Measurements from ENCODE around the gene AHNAK2. TPM values are rescaled to one million over a fixed set of nuclear protein-coding genes. Genes with fewer than 3 reads are reported as not detected.

The AHNAK2 gene
- polyA plus RNA-seq, 1 donor, result 2.2 TPM

- no peak for DNase-seq
Observed at GRCh38 chr14:104939666-104940410, 38.3 kb downstream of the AHNAK2 start.

- no peak for DNase-seq
Observed at GRCh38 chr14:104938960-104939359, 39.2 kb downstream of the AHNAK2 start.

GRCh38 chr14:104938436-104938835, 39.7 kb downstream of the AHNAK2 start:
- no peak for DNase-seq

GRCh38 chr14:104937694-104938365, 40.3 kb downstream of the AHNAK2 start:
- no peak for DNase-seq

GRCh38 chr14:104937161-104937560, 41.0 kb downstream of the AHNAK2 start:
- DNase-seq, result no peak

GRCh38 chr14:104936361-104937155, 41.6 kb downstream of the AHNAK2 start:
- DNase-seq, result no peak

- DNase-seq, result no peak
Observed at GRCh38 chr14:104935955-104936354, 42.2 kb downstream of the AHNAK2 start.

GRCh38 chr14:104935026-104935650, 43.0 kb downstream of the AHNAK2 start:
- no peak for DNase-seq

- DNase-seq, result no peak
Observed at GRCh38 chr14:104933746-104934733, 44.1 kb downstream of the AHNAK2 start.

- peak; percentile 86 for DNase-seq
Observed at GRCh38 chr14:104932676-104933631, 45.2 kb downstream of the AHNAK2 start.

- DNase-seq, result no peak
Observed at GRCh38 chr14:104931771-104932675, 46.2 kb downstream of the AHNAK2 start.

GRCh38 chr14:104931304-104931770, 46.8 kb downstream of the AHNAK2 start:
- no peak for DNase-seq

GRCh38 chr14:104930526-104931303, 47.5 kb downstream of the AHNAK2 start:
- DNase-seq, result no peak

- no peak for DNase-seq
Observed at GRCh38 chr14:104929268-104930230, 48.6 kb downstream of the AHNAK2 start.

GRCh38 chr14:104928391-104929133, 49.6 kb downstream of the AHNAK2 start:
- no peak for DNase-seq

- DNase-seq, result no peak
Observed at GRCh38 chr14:104927901-104928300, 50.3 kb downstream of the AHNAK2 start.

Measured in left kidney (tissue), 2 donors.